ENCODE data around the gene TBL1X.
"Not testable (repeated sequence)": the region's sequence is repeated elsewhere in the genome, so short reads cannot be mapped to it uniquely, and the experiment has no call there.

The TBL1X gene

DNA sequence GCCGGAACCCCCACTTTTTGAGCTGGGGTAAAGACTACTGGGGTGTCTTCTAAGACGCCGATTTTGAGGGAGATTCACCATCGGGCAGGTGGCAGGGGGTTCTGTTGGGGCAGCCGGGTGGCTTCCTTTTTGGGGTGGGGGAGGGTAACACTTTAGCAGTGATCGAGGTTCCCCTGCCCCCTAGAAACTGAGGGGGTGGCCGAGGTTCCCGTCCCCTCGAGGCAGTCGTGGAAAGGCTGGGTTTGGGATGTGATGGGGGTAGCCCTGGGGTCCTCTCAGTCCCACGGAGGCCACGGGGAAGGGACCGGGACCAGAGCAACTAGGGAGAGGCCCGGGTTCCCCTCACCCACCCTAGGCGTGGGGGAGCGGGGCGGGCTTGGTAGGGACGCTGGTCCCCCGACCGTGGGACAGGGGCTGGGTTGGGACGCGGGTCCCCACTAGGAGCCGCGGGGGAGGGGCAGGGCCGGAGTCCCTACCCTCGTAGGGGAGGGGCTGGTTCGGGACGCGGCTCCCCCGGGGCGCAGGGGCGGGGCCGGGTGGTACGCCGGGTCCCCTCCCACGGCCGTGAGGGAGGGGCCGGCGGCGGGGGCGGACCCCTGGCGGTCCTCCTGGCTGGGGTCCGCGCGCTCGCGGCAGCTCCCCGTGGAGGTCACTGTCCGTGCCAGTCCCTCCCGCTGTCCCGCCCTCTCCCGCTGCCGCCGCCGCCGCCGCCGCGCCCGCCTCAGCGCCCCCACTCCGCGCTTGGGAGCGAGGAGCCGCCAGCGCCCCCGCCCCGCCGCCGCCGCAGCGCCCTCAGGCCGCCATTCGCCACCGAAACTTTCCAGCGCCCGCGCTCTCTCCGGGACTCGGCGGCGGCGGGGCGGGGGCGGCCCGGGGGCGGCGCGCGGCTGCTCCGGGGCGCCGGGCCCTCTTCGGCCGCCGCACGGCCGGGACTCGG is at the start of gene TBL1X:
Gene TBL1X, plus strand, starts transcription at position 624 of the 937 bp plus-strand sequence. CDS start 188,529 bp downstream, outside the sequence.
- peak; percentile 76 to 77 for DNase-seq

DNA sequence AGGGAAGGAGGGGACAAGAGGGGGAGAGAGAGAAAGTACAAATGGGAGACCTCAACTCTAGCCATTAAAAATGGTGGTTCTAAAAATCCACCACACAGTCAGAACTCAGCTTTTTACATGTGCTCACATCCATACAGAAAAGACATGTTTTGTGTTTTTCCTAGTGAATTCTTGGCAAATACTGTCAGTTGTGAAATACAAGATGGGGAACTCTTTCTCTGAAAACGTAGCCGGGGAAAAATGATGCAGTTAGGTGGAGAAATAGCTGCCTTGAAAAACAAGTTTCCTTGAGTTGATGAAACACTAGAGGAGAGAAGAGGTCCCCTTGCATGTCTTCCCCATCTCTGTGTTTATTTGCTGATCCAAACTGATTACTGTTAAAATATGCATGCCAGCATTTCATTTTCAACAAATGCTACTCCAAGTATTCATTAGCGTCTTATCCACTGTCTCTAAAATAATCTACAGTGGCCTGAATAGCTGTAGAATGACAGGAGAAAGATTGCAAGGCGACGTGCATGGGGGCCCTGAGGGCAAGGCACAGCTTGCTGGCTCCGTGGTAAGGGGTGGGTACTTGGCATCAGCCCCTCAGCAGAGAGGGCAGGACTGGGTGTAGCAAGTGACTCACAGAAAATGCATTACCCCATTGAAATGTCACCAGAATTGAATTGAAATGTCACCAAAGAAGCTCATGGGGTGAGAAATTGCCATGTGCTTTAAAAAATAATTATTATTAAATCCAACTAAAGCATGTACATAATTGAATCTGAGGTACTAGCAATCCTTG is 48.1 kb upstream of the TBL1X start:
- DNase-seq: peak in 1 of 2 experiments; percentile 6

DNA sequence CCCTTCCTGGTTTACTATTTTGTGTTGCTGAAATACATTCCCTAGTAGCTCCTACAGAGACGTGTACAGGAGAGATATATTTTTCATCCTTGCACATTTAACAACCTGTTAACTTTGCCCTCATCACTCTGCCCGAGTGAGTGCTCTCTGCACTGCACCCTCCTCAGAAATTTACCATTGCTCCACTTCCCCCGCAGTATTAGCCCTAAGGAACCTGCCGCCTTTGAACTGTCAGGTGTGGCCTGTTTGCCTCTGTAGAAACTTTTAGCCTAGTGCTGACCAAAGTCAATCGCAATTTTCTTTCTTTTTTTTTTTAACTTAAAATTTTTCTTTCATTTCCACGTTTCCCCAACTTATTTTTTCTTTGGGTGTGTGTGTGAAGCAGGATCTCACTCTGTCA is 46.6 kb upstream of the TBL1X start:
- DNase-seq: no peak

DNA sequence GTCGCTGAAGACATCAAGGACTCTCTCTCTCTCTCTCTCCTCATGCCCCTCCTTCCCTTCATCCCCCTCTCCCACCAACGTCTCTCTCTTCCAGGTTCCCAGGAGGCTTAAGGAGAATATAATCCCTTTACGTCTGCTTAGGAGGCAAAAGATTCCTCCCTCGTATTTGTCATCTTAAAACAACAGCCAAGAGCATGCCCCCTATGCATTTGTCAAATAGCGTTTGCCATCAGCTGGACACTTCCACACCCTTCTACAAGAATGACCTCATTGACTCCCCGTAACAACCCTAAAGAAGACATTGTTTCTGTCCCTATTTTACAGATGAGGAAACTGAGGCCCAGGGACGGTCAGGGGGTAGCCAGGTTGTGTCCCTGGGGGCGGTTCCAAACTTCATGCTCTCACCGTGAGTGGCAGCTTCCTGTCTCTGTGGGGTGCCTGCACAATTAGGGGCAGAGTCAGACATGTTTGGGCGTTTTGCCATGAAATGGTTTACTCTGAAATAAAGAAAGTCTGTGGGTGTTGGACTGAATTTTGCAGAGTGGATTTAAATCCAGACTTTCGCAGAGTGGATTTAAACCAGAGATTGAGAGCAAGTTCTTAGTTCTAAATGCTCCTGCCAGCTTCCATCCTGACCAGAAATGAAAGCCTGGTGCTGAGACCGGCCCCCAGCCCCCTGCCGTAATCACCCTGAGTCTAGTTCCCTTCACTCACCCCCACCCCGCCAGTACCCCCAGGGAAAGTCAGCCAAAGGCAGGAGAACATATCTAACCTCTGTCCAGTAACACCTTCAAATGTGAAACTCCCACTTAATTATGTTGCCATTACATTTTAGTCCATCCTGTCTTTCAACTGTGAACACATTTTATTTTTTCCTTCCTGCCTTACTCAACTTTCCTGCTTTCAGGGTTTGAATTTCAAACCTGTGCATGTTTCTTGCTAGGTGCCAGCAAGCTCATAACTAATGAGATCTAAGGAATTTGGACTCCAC is 44.3 kb upstream of the TBL1X start:
- peak; percentile 57 to 83 for DNase-seq

DNA sequence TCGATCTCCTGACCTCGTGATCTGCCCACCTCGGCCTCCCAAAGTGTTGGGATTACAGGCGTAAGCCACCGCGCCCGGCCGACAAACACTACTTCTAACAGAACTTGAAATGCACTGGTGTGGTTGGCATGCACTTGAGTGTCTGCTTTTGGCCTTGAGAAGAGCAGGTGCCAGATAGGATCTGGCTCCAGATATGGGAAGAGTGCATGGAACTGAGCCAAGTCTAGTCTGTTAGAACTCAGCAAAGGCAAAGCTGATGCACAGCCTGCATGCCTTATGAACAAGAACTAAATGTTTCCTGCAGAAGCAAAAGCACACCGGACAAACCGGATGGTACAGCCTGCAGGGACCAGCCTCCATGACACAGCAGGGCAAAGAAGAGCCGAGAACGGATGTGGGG is 35.1 kb upstream of the TBL1X start:
- peak in 1 of 2 experiments; percentile 25 for DNase-seq

DNA sequence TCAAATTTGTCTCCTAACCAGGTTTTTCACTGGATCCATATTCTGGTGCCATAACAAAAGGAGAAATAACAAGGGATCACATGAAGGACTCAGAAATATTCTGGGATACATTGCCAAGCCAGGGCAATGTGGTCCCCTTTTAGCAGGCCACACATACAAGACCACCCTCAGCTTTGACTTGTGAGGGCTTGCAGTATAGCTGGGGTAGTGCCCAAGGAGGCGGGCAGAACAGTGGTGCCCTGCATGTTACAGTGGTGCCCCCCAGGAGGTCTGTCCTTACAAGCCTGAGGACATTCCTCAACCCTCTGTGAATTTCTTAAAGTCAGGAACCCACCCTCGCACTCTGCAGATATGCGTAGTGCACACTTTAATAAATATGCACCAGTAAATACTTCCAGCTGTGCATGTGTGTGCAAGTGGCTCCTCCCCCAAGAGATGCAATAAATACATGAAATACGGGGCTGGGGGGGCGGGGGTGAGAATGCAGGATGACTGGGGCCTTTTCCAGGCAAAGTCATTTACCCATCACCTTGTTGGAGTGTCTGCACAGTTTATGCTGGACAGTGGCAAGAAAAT is 34.4 kb upstream of the TBL1X start:
- no peak for DNase-seq

DNA sequence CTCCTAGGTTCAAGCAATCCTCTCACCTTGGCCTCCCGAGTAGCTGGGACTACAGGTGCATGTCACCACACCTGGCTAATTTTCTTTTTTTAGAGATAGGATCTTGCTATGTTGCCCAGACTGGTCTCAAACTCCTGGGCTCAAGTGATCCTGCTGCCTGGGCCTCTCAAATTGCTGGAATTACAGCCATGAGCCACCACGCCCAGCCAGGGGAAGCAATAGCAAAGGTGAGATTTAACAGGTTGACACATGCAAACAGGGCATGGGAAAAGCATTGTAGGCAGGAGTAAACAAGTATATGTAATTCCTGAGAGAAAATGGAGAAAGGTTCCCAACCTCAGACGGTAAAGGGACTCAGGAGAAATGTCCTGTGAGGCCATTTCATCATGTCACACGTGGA is 33.6 kb upstream of the TBL1X start:
- no peak for DNase-seq

DNA sequence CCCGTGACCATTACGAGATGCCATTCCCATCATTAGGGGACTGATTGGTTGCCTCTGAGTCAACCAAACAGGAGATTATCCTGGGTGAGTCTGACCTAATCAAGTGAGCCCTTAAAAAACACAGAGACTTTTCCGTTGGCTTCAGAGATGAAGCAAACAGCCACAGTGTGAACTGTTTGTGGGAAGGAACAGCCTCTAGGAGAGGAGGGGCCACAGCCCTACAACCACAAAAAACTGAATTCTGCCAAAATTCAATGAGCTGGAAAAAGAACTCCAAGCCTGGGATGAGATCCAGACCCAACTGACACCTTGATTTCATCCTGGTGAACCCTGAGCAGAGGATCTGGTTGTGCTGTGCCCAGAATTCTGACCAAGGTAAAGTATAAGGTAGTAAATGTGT is 31.3 kb upstream of the TBL1X start:
- no peak for DNase-seq

DNA sequence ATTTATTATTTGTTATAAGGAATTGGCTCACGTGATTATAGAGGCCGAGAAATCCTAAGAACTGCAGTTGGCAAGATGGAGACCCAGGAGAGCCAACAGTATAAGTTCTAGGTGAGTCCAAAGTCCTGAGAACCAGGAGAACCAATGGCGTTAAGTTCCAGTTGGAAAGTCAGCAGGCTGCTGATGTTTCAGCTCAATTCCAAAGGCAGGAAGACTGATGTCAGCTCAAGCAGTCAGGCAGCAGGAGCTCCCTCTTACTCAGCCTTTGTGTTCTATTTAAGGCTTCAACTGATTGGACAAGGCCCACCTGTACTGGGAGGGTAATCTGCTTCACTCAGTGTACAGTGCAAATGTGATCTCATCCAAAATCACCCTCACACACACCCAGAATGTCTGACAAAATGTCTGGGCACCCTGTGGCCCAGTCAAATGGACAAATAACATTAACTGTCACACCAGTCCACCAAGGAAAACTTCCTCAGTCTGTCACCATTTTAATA is 30.8 kb upstream of the TBL1X start:
- no peak for DNase-seq

DNA sequence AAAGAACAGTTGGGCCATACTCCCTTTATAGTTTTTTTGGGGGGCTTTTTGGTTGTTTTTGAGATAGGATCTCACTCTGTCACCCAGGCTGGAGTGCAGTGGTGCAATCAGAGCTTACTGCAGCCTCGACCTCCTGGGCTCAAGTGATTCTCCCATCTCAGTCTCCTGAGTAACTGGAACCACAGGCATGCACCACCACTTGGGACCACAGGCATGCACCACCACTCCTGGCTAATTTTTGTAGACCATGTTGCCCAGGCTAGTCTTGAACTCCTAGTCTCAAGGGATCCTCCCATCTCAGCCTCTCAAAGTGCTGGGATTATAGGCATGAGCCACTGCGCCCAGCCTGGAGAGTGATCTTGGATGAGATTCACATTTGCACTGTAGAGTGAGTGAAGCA is 29.8 kb upstream of the TBL1X start:
- not testable (repeated sequence) for DNase-seq

DNA sequence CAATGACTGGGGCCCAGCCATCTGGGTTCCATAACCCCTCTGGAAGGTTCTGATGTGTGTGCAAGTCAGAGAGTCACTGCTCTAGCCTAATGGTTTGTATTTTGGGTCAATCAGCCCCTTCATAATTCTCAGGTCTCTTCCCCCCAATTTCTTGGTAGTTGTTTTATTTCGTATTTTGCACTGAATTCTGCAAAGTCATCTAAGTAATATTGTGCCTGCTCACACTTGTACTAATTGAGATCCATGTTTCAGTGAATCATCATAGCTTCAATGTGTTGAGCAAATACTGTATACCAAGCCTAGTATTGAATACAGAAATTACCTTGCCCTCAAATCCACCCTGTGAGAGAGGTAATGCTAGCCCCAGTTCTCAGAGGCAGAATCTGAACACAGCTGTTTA is 28.0 kb upstream of the TBL1X start:
- DNase-seq: no peak

DNA sequence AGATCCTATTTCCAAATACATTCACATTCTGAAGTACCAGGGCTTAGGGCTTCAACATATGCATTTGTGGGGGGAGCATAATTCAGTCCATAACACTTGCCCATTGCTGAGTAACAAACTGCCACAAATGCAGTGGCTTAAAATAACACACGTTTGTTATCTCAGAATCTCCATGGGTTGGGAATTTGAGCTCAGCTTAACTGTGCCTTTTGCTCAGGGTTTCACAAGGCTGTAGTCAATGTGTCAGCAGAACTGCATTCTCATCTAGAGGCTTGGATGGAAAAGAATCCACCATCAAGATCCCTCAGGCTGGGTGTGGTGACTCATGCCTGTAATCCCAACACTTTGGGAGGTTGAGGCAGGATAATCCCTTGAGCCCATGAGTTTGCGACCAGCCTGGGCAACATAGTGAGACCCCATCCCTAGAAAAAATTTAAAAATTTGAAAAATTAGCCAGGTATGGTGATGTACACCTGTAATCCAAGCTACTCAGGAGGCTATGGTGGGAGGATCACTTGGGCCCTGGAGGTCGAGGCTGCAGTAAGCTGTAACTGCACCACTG is 25.8 kb upstream of the TBL1X start:
- no peak for DNase-seq

DNA sequence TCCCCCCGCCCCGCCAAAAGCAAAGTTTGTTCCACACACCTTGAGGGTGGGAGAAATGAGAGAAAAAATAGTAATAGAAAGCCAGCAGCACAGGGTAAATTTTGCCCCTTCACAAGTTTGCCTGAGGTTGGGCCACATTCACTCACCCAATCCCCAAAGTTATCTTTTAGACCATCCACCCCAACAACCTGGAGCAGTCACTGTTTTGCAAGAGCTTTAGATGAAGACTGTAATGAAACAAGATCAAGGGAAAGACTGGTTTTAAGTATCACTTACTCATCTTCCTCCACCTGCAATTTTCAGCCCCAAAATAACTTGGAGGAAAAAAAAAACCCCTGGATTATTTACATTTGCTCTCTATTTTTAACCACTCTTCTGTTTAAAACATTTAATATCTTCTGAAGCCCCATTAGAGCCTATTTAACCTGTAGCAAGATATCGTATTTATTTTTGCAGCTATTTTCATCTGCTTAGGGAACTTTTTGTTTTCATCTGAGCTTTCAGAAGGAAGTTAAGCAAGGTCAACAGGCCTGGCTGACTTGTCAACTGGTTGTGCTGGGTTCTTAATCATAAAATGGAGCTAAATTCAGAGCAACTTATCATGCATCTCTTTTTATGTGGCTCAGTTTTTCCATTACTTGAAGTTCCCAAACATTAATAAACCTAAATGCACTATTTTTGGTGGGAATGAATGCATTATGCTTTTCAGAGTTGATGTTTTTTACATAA is 24.6 kb upstream of the TBL1X start:
- no peak for DNase-seq

DNA sequence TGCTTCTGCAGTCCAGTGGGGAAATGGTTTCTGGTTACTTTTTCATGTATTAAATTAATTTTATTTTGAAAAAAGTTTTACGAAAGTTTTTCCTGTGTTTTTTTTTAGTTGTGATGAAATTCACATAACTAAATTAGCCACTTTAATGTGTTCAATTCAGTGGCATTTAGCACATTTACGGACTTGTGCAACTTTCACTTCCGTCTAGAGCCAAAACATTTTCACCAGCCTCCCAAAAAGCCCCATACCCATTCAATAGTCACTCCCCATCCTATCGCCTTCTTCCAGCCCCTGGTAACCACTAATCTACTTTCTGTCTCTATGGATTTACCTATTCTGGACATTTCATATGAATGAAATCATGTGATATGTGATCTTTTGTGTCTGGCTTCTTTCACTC is 22.8 kb upstream of the TBL1X start:
- no peak for DNase-seq

DNA sequence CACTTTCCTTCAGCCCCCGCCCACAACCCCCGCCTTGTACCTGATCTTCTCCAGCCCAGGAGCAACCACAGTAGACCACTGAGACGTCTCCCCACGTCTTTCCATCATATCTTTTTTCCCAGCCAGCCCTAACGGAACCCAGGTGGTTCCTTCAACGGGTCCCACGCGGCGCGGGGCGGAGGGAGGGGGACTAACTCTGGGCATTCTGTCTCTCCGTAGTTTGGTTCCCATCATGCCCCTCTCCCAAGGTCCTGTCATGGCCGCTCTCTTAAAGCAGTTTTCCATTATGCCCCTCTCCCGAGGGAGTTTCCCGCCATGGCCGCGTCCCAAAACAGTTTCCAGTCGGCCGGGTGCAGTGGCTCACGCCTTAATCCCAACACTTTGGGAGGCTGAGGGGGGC is 21.5 kb upstream of the TBL1X start:
- DNase-seq: no peak

DNA sequence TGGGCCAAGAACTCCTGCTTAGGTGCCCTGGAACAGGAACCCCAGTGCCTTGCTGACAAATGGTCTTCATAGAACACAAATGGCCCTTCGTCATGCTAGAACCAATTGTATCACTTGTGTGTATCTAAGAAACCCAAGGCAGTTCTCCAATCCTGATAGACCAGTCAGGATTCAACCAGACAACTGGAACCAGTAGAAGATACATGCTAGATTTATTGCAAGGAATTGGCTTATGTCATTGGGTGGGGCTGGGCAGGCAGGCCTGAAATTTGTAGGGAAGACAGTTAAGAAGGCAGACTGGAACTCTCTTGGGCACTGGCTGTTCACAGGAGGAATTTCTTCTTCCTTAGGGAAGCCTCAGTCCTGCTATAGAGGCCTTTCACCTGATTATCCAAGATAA is 17.0 kb upstream of the TBL1X start:
- DNase-seq: no peak

DNA sequence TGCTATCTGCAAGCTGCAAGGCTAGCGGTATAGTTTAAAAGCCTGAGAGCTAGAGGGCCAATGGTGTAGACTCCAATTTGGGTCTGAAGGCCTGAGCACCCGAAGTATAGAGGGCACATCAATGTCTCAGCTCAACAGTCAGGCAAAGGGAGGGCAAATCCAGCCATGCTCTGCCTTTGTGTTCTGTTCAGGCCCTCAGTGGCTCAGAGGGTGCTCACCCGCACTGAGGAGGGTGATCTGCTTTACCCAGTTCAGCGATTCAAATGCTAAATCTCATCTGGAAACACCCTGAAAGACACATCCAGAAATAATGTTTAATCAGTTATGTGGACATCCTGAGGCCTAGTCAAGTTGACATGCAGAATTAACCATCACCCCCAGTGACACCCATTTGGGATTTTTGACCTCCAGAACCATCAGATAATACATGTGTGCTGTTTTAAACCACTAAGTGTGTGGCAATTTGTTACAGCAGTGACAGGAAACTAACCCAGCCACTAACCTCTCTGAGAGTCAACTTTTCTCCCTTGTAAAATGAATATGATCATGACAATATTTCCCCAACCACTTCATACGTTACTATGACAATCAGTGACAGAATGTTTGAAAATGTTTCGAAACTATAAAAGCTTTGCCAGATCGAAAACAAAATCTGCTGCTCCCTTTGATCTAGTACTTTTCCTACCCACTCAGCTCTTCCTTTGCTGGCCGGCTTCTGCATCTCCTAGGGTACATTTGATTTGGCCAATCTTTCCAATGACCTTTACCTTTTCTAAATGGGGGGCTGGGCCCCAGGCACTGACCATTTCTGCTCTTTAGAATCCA is 8.4 kb upstream of the TBL1X start:
- DNase-seq: no peak

DNA sequence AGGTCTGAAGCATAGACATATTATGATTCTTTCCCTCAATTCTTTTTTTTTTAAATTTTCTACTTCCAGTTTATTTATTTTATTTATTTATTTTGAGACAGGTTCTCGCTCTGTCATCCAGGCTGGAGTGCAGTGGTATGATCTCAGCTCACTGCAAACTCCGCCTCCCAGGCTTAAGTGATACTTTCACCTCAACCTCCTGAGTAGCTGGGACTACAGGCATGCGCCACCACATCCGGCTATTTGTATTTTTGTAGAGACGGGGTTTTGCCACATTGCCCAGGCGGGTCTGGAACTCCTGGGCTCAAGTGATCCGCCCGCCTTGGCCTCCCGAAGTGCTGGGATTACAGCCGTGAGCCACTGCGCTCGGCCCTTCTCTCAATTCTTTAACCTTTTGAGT is 6.8 kb upstream of the TBL1X start:
- not testable (repeated sequence) for DNase-seq

DNA sequence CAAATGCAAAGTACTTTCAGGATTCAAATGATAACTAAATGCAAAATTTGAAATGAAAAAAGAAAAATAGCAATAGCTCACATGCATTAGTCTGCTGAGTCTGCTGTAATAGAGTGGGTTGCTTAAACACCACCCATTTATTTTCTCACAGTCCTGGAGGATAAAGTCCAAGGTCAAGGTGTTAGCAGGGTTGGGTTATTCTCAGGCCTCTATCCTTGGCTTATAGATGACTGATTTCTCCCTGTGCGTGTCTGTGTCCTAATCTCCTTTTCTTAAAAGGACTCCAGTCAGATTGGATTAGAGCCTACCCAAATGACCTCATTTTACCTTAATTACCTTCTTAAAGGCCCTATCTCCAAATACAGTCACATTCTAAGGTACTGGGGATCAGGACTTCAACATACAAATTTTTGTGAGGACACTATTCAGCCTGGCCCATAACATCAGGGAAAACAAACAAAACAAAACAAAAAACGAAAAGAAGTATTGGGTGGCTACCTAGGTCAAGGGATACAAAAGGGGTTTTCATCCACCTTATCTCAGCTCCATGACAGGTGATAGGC is 6.3 kb upstream of the TBL1X start:
- DNase-seq: no peak
